GM12892 (cell line): Measurements from ENCODE around the gene CPNE4.

ENCODE experiments used
- DNase-seq: peaks from one replicate; pipeline ENCODE4 v3.0.0; 2011; ENCODE audit not compliant: insufficient read length
- FAIRE-seq: peaks from 2 replicates; lab custom pipeline; 2011; peaks lifted over from hg19 to GRCh38; lab: Jason Lieb, UNC
- POLR2A ChIP-seq: IDR thresholded peaks from 2 replicates; pipeline ENCODE4 v1.6.1; 2011; ENCODE audit warnings: low read depth, low read length, control low read depth
- POLR2AphosphoS5 ChIP-seq: IDR thresholded peaks from 2 replicates; pipeline ENCODE4 v1.6.1; 2011; ENCODE audit warnings: low read depth, low read length, control low read depth
- TAF1 ChIP-seq: IDR thresholded peaks from 2 replicates; pipeline ENCODE4 v1.6.1; 2011; ENCODE audit warnings: low read depth, mild to moderate bottlenecking, control low read depth, low read length, borderline replicate concordance

Gene CPNE4

GRCh38 chr3:131544557-131544956 lies 490.3 kb downstream of the CPNE4 start:
- FAIRE-seq (no peak), DNase-seq (no peak)
- TF ChIP-seq POLR2A (no peak), TAF1 (no peak), POLR2AphosphoS5 (no peak)

DNA sequence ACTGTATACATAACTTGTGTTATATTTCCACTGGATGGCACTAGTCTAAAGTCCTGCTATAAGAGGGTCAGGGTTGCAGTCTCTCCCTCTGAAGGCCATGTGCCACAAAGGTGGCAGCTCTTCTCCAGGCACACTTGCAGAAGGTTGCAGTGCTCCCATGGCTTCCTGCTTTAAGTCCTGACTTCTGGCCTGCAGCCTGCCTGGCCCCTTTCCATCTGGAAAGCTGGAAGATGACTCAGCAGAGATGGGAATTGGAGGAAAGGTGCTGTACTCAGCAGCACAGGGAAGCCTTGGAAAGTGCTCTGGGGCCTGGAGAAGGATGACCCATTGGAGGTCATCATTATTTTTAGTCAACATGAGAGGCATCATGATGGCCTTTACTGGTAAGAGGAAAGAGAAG lies 491.1 kb downstream of the CPNE4 start:
- DNase-seq (no peak), FAIRE-seq (no peak)
- no peak for TF ChIP-seq TAF1
- TF ChIP-seq POLR2AphosphoS5 = no peak
- no peak for TF ChIP-seq POLR2A

GRCh38 chr3:131541288-131541687 lies 493.5 kb downstream of the CPNE4 start:
- DNase-seq (no peak), FAIRE-seq (no peak)
- TF ChIP-seq POLR2A (no peak), POLR2AphosphoS5 (no peak), TAF1 (no peak)

- no peak for TF ChIP-seq POLR2A
These were observed 494.0 kb downstream of the CPNE4 start for GRCh38 chr3:131540821-131541220.

DNA sequence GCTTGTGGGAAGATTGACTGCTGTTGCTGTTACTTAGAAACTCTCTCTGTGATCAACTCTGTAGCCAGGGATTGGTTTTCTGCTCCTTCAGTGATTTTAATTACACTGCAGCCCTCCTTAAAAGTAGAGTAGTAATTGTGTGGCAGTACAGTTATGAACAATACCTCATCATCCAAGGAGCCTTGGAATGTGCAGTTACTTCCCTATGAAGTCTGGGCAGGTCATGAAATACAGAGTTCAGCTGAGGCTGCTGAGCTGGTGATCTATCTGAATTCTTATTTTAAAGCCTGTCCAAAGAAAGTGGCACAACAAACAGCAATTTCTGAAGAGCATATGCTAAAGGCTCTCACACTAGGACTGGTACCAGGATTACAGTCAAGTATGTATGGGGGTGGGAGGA lies 494.7 kb downstream of the CPNE4 start:
- TF ChIP-seq POLR2A (no peak), TAF1 (no peak), POLR2AphosphoS5 (no peak)
- no peak for DNase-seq
- FAIRE-seq = no peak

More at GRCh38 chr3:131540821-131541220, 494.0 kb downstream of the CPNE4 start:
- no peak for FAIRE-seq
- no peak for DNase-seq

GRCh38 chr3:131538968-131539367 lies 495.8 kb downstream of the CPNE4 start:
- TF ChIP-seq TAF1 (no peak), POLR2AphosphoS5 (no peak), POLR2A (no peak)
- FAIRE-seq = no peak
- DNase-seq = no peak

GRCh38 chr3:131537531-131537930 lies 497.3 kb downstream of the CPNE4 start:
- TF ChIP-seq POLR2AphosphoS5 (no peak), POLR2A (no peak), TAF1 (no peak)
- peak; percentile 5 for FAIRE-seq
- no peak for DNase-seq

GRCh38 chr3:131535596-131535995 lies 499.2 kb downstream of the CPNE4 start:
- FAIRE-seq (no peak), DNase-seq (no peak)
- TF ChIP-seq POLR2A = no peak
- no peak for TF ChIP-seq TAF1
- no peak for TF ChIP-seq POLR2AphosphoS5

GRCh38 chr3:131535131-131535530 lies 499.7 kb downstream of the CPNE4 start:
- TF ChIP-seq POLR2A (no peak), TAF1 (no peak), POLR2AphosphoS5 (no peak)
- FAIRE-seq = no peak
- no peak for DNase-seq

DNA sequence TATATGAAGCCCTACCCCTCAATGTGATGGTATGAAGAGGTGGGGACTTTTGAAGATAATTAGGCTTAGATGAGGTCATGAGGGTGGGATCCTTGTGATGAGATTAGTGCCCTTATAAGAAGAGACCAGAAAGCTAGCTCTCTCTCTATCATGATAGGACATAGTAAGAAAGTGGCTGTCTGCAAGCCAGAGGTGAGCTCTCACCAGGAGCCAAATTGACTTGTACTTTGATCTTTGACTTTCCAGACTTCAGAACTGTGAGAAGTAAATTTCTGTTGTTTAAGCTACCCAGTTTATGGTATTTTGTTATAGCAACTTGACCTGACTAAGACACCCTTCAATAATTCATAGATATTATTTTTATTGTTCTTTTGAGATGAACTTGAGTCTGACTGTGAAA lies 502.2 kb downstream of the CPNE4 start:
- TF ChIP-seq POLR2A (no peak), TAF1 (no peak), POLR2AphosphoS5 (no peak)
- DNase-seq = no peak
- FAIRE-seq = no peak

DNA sequence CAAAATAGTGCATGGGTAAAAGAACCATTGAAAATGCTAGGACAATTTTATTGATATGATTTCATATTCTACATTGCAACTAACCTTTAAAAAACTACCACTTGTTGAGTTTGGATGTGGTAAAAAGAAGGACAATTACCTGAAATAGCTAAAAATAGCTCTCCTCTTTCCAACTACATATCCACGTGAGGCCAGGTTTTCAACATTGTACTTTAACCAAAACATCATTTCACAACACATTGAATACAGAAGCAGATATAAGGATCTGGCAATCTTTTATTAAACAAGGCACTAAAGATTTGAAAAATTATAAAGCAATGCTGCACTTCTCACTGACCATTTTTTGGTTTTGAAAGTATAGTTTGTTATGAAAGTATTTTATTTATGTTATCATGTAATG lies 504.0 kb downstream of the CPNE4 start:
- no peak for FAIRE-seq
- TF ChIP-seq TAF1 = no peak
- no peak for TF ChIP-seq POLR2AphosphoS5
- TF ChIP-seq POLR2A = no peak
- no peak for DNase-seq

- DNase-seq (no peak), FAIRE-seq (no peak)
- TF ChIP-seq POLR2AphosphoS5 (no peak), TAF1 (no peak), POLR2A (no peak)
These were observed 504.4 kb downstream of the CPNE4 start for GRCh38 chr3:131530388-131530787.

GRCh38 chr3:131526801-131527347 lies 507.9 kb downstream of the CPNE4 start:
- DNase-seq (no peak), FAIRE-seq (no peak)

More at GRCh38 chr3:131526801-131527347, 507.9 kb downstream of the CPNE4 start:
- TF ChIP-seq POLR2A (no peak), POLR2AphosphoS5 (no peak), TAF1 (no peak)
